ENCODE data around the gene FEZ2.

Gene FEZ2

GRCh38 chr2:36615222-36615621, 17.3 kb upstream of the FEZ2 start:
- Histone ChIP-seq H3K36me3 (ENCODE audit: control insufficient read depth, low read length) (no peaks in the 10 kb centered on the region), H3K4me2 (ENCODE audit: low read length) (no peak overlapping the region), H3F3A (ENCODE audit: control insufficient read depth, insufficient read depth) (no peaks in the 10 kb centered on the region), H3K9me3 (ENCODE audit: control insufficient read depth, insufficient read depth, low read length) (no peaks in the 10 kb centered on the region), H3K27me3 (ENCODE audit: control insufficient read depth, low read length) (peaks cover 3% of the 10 kb centered on the region; the same call in 1 of the 2 replicates), H4K20me1 (ENCODE audit: control insufficient read depth, insufficient read depth, low read depth, low read length) (no peaks in the 10 kb centered on the region), H3K79me2 (ENCODE audit: control insufficient read depth, low read length) (no peaks in the 10 kb centered on the region), H3K27ac (ENCODE audit: low read depth, low read length) (no peak overlapping the region), H3K4me3 (ENCODE audit: low read length) (no peak overlapping the region), H3K4me1 (ENCODE audit: control insufficient read depth, low read length) (0 out of 2 replicates have a peak, but pooled peaks cover 2% of the 10 kb centered on the region), H3K9me2 (replicated peaks; ENCODE audit: control insufficient read depth, low read length) (no peaks in the 10 kb centered on the region)
- TF ChIP-seq EZH2phosphoT487 (IDR thresholded peaks at IDR 0.05; ENCODE audit: borderline replicate concordance, low read length), result no peak
- no peak for TF ChIP-seq CTCF (IDR thresholded peaks at IDR 0.05; ENCODE audit: low read depth, low read length, poor library complexity, severe bottlenecking)

GRCh38 chr2:36613801-36614200, 15.8 kb upstream of the FEZ2 start:
- TF ChIP-seq CTCF (IDR thresholded peaks at IDR 0.05; ENCODE audit: low read depth, low read length, poor library complexity, severe bottlenecking) (no peak), EZH2phosphoT487 (IDR thresholded peaks at IDR 0.05; ENCODE audit: borderline replicate concordance, low read length) (no peak)
- H3K27ac ChIP-seq (ENCODE audit: low read depth, low read length), result no peak overlapping the region
- no peak overlapping the region for H3K4me2 ChIP-seq (ENCODE audit: low read length)

GRCh38 chr2:36611316-36611990, 13.5 kb upstream of the FEZ2 start:
- Histone ChIP-seq H3K9me2 (replicated peaks; ENCODE audit: control insufficient read depth, low read length) (no peaks in the 10 kb centered on the region), H3K27ac (ENCODE audit: low read depth, low read length) (no peak overlapping the region), H3K4me1 (ENCODE audit: control insufficient read depth, low read length) (no peaks in the 10 kb centered on the region), H3K4me2 (ENCODE audit: low read length) (no peak overlapping the region), H3K79me2 (ENCODE audit: control insufficient read depth, low read length) (no peaks in the 10 kb centered on the region), H4K20me1 (ENCODE audit: control insufficient read depth, insufficient read depth, low read depth, low read length) (no peaks in the 10 kb centered on the region), H3K27me3 (ENCODE audit: control insufficient read depth, low read length) (peaks cover 3% of the 10 kb centered on the region; the same call in 1 of the 2 replicates), H3K36me3 (ENCODE audit: control insufficient read depth, low read length) (no peaks in the 10 kb centered on the region), H3K9me3 (ENCODE audit: control insufficient read depth, insufficient read depth, low read length) (no peaks in the 10 kb centered on the region), H3F3A (ENCODE audit: control insufficient read depth, insufficient read depth) (no peaks in the 10 kb centered on the region), H3K4me3 (ENCODE audit: low read length) (no peak overlapping the region)
- TF ChIP-seq CTCF (IDR thresholded peaks at IDR 0.05; ENCODE audit: low read depth, low read length, poor library complexity, severe bottlenecking), result no peak
- TF ChIP-seq EZH2phosphoT487 (IDR thresholded peaks at IDR 0.05; ENCODE audit: borderline replicate concordance, low read length), result no peak

More at GRCh38 chr2:36613801-36614200, 15.8 kb upstream of the FEZ2 start:
- Histone ChIP-seq H3K9me2 (replicated peaks; ENCODE audit: control insufficient read depth, low read length) (no peaks in the 10 kb centered on the region), H3K4me3 (ENCODE audit: low read length) (no peak overlapping the region), H4K20me1 (ENCODE audit: control insufficient read depth, insufficient read depth, low read depth, low read length) (no peaks in the 10 kb centered on the region), H3K79me2 (ENCODE audit: control insufficient read depth, low read length) (no peaks in the 10 kb centered on the region), H3K9me3 (ENCODE audit: control insufficient read depth, insufficient read depth, low read length) (no peaks in the 10 kb centered on the region), H3K4me1 (ENCODE audit: control insufficient read depth, low read length) (0 out of 2 replicates have a peak, but pooled peaks cover 2% of the 10 kb centered on the region), H3K36me3 (ENCODE audit: control insufficient read depth, low read length) (no peaks in the 10 kb centered on the region), H3F3A (ENCODE audit: control insufficient read depth, insufficient read depth) (no peaks in the 10 kb centered on the region), H3K27me3 (ENCODE audit: control insufficient read depth, low read length) (peaks cover 3% of the 10 kb centered on the region; the same call in 1 of the 2 replicates)
